ENCODE measurements around the gene SCAMP5.
A peak's percentile ranks its signal among the peaks of the same experiment; 100 is the strongest.

Gene SCAMP5

DNA sequence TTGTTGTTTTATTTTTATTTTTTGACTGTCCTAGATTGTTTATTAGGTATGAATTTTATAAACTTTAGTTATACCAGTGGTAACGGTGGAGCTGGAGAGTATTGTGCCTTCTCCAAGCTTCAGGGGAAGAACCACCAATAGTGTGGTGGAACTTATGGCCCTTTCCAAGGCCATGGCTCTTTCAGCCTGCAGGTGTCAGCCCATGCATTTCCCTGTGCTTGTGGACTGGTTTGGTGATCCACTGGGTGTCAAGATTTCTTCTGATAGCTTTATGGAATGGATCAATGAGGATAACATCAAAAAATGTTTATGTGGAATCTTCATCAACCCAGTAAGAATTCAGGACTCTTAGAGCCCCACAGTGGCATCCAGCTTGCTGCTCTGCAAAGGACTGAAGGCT lies 19.2 kb upstream of the SCAMP5 start:
- H2BK5ac ChIP-seq (ENCODE audit: low read depth, low read length, poor library complexity, severe bottlenecking): no peak overlapping the region
- 64% methylated on average over 1 of the region's 1 CpG for WGBS

DNA sequence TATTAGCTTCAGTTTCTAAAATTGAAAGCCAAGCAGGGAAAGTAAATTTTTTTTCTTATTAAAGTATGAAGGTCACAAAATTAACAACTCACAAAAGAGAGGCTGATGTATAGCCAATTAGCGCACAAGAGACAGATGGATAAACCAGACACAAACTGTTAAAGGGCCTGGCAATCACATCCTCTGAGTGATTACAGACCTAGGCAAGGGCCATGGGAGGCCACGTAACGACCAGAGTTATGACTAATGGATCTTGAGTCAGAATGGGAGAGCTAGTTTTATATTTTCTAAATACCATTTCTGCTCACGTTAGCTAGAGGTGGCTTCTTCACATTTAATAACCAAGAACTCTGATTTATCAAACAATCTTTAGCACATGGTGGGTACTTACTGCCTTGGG lies 17.8 kb upstream of the SCAMP5 start:
- Histone ChIP-seq H3K27me3 (ENCODE audit: control insufficient read depth in 1 of 2, insufficient read depth in 1 of 2, low read length in 2 of 2) (peaks cover 0 to 6% of the 10 kb centered on the region in 2 experiments), H3K14ac (ENCODE audit: low read length in 2 of 2) (no peak overlapping the region), H2BK15ac (ENCODE audit: low read depth, poor library complexity, severe bottlenecking) (no peak overlapping the region), H2AFZ (ENCODE audit: low read depth, low read length) (no peak overlapping the region), H2AK5ac (ENCODE audit: low read length, severe bottlenecking) (no peak overlapping the region), H3K18ac (ENCODE audit: low read depth in 1 of 2, low read length in 2 of 2) (no peak overlapping the region), H3K36me3 (ENCODE audit: control insufficient read depth in 1 of 2, insufficient read depth in 2 of 2, low read depth in 1 of 2, low read length in 2 of 2) (no peaks in the 10 kb centered on the region), H3K4ac (ENCODE audit: low read depth in 1 of 2, low read length in 2 of 2) (no peak overlapping the region), H2BK12ac (ENCODE audit: low read length in 2 of 2) (no peak overlapping the region), H3K23ac (ENCODE audit: low read length in 2 of 2) (no peak overlapping the region), H4K91ac (ENCODE audit: low read length) (no peak overlapping the region), H3K9me3 (ENCODE audit: control insufficient read depth, low read length) (no peaks in the 10 kb centered on the region), H2BK120ac (ENCODE audit: low read depth, low read length) (no peak overlapping the region), H3K9ac (ENCODE audit: low read length) (peak overlapping the region; percentile 14), H3K4me1 (ENCODE audit: control insufficient read depth, insufficient read depth, low read depth, low read length) (peaks cover 3% of the 10 kb centered on the region), H3K4me2 (ENCODE audit: low read length, poor library complexity, severe bottlenecking) (no peak overlapping the region), H3K27ac (ENCODE audit: low read length, poor library complexity, severe bottlenecking) (no peak overlapping the region), H3K79me1 (replicated peaks; ENCODE audit: low read length, poor library complexity, severe bottlenecking) (no peaks in the 10 kb centered on the region), H2BK5ac (ENCODE audit: low read depth, low read length, poor library complexity, severe bottlenecking) (no peak overlapping the region), H3K4me3 (ENCODE audit: insufficient read depth in 1 of 2, low read depth in 1 of 2, low read length in 2 of 2) (no peak overlapping the region), H4K8ac (ENCODE audit: low read length) (no peak overlapping the region)
- DNase-seq: no peak
- WGBS: 54% methylated on average over 2 of the region's 4 CpGs

More for the DNA sequence above, 19.2 kb upstream of the SCAMP5 start:
- no peaks in the 10 kb centered on the region for H3K9me3 ChIP-seq (ENCODE audit: control insufficient read depth, low read length)
- no peak overlapping the region for H4K8ac ChIP-seq (ENCODE audit: low read length)
- H3K14ac ChIP-seq (ENCODE audit: low read length in 2 of 2): no peak overlapping the region
- peaks cover 0 to 6% of the 10 kb centered on the region in 2 experiments for H3K27me3 ChIP-seq (ENCODE audit: control insufficient read depth in 1 of 2, insufficient read depth in 1 of 2, low read length in 2 of 2)
- no peak overlapping the region for H3K4ac ChIP-seq (ENCODE audit: low read depth in 1 of 2, low read length in 2 of 2)
- no peak overlapping the region for H2AK5ac ChIP-seq (ENCODE audit: low read length, severe bottlenecking)
- H3K36me3 ChIP-seq (ENCODE audit: control insufficient read depth in 1 of 2, insufficient read depth in 2 of 2, low read depth in 1 of 2, low read length in 2 of 2): no peaks in the 10 kb centered on the region
- no peak overlapping the region for H3K27ac ChIP-seq (ENCODE audit: low read length, poor library complexity, severe bottlenecking)
- H3K4me3 ChIP-seq (ENCODE audit: insufficient read depth in 1 of 2, low read depth in 1 of 2, low read length in 2 of 2): no peak overlapping the region
- no peak overlapping the region for H2AFZ ChIP-seq (ENCODE audit: low read depth, low read length)
- H3K79me1 ChIP-seq (replicated peaks; ENCODE audit: low read length, poor library complexity, severe bottlenecking): no peaks in the 10 kb centered on the region
- no peak for DNase-seq
- H3K23ac ChIP-seq (ENCODE audit: low read length in 2 of 2): no peak overlapping the region
- H3K9ac ChIP-seq (ENCODE audit: low read length): no peak overlapping the region
- no peak overlapping the region for H3K4me2 ChIP-seq (ENCODE audit: low read length, poor library complexity, severe bottlenecking)
- H2BK120ac ChIP-seq (ENCODE audit: low read depth, low read length): no peak overlapping the region
- H2BK15ac ChIP-seq (ENCODE audit: low read depth, poor library complexity, severe bottlenecking): no peak overlapping the region
- peaks cover 3% of the 10 kb centered on the region for H3K4me1 ChIP-seq (ENCODE audit: control insufficient read depth, insufficient read depth, low read depth, low read length)
- H4K91ac ChIP-seq (ENCODE audit: low read length): no peak overlapping the region
- H3K18ac ChIP-seq (ENCODE audit: low read depth in 1 of 2, low read length in 2 of 2): peak overlapping the region in 1 of 2 experiments; percentile 33
- H2BK12ac ChIP-seq (ENCODE audit: low read length in 2 of 2): no peak overlapping the region

DNA sequence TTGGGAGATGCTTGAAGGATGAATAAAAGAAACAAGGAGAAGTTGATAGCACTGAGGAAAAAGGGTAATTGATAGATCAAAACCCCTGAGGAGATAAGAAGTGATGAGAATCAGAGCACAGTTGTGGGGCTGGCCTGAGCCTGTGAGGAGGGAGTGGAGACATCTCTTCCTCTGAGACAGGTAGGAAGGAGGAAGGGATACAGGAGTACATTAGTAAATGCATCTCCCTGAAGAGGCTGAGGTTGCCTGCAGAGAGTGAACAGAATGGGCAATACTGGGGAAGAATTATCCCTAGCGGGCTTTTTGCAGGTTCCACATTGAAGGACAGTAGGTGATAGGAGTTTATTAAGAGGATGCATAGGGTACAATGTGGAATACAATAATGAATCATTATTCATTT lies 17.3 kb upstream of the SCAMP5 start:
- WGBS: 89% methylated on average over 1 of the region's 1 CpG

DNA sequence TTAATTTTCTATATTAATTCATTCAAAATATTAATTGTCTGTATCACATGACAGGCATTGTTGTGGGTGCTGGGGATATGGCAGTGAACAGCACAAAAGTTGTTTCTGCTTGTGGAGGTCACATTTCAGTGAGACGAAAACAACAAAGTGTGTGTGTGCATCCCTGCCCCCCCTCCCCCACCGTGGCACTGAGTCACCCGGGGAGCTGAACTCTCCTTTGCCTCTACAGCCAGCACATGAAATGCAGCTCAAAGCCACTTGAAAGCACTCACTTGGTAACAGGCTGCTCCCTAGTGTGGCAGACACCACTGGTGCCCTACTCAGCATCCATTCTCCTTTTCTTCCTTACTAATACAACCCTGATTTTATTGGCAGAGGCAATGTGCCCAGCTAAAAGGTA lies 16.9 kb upstream of the SCAMP5 start:
- Histone ChIP-seq H3K14ac (ENCODE audit: low read length in 2 of 2) (no peak overlapping the region), H4K91ac (ENCODE audit: low read length) (no peak overlapping the region), H3K27ac (ENCODE audit: low read length, poor library complexity, severe bottlenecking) (no peak overlapping the region), H3K36me3 (ENCODE audit: control insufficient read depth in 1 of 2, insufficient read depth in 2 of 2, low read depth in 1 of 2, low read length in 2 of 2) (no peaks in the 10 kb centered on the region), H2AK5ac (ENCODE audit: low read length, severe bottlenecking) (no peak overlapping the region), H3K4me2 (ENCODE audit: low read length, poor library complexity, severe bottlenecking) (no peak overlapping the region), H3K27me3 (ENCODE audit: control insufficient read depth in 1 of 2, insufficient read depth in 1 of 2, low read length in 2 of 2) (peaks cover 0 to 6% of the 10 kb centered on the region in 2 experiments), H2BK5ac (ENCODE audit: low read depth, low read length, poor library complexity, severe bottlenecking) (no peak overlapping the region), H3K18ac (ENCODE audit: low read depth in 1 of 2, low read length in 2 of 2) (no peak overlapping the region), H2BK120ac (ENCODE audit: low read depth, low read length) (no peak overlapping the region), H3K4me3 (ENCODE audit: insufficient read depth in 1 of 2, low read depth in 1 of 2, low read length in 2 of 2) (no peak overlapping the region), H3K4me1 (ENCODE audit: control insufficient read depth, insufficient read depth, low read depth, low read length) (peaks cover 3% of the 10 kb centered on the region), H2BK15ac (ENCODE audit: low read depth, poor library complexity, severe bottlenecking) (no peak overlapping the region), H3K9ac (ENCODE audit: low read length) (no peak overlapping the region), H4K8ac (ENCODE audit: low read length) (no peak overlapping the region), H3K9me3 (ENCODE audit: control insufficient read depth, low read length) (no peaks in the 10 kb centered on the region), H3K23ac (ENCODE audit: low read length in 2 of 2) (no peak overlapping the region), H3K79me1 (replicated peaks; ENCODE audit: low read length, poor library complexity, severe bottlenecking) (no peaks in the 10 kb centered on the region), H2BK12ac (ENCODE audit: low read length in 2 of 2) (no peak overlapping the region), H3K4ac (ENCODE audit: low read depth in 1 of 2, low read length in 2 of 2) (no peak overlapping the region), H2AFZ (ENCODE audit: low read depth, low read length) (no peak overlapping the region)
- DNase-seq: peak; percentile 32
- 23% methylated on average over 3 of the region's 3 CpGs for WGBS

More for the DNA sequence above, 17.3 kb upstream of the SCAMP5 start:
- Histone ChIP-seq H3K27ac (ENCODE audit: low read length, poor library complexity, severe bottlenecking) (no peak overlapping the region), H2BK5ac (ENCODE audit: low read depth, low read length, poor library complexity, severe bottlenecking) (no peak overlapping the region), H3K79me1 (replicated peaks; ENCODE audit: low read length, poor library complexity, severe bottlenecking) (no peaks in the 10 kb centered on the region), H3K4me3 (ENCODE audit: insufficient read depth in 1 of 2, low read depth in 1 of 2, low read length in 2 of 2) (no peak overlapping the region), H4K91ac (ENCODE audit: low read length) (no peak overlapping the region), H3K4me2 (ENCODE audit: low read length, poor library complexity, severe bottlenecking) (no peak overlapping the region), H3K36me3 (ENCODE audit: control insufficient read depth in 1 of 2, insufficient read depth in 2 of 2, low read depth in 1 of 2, low read length in 2 of 2) (no peaks in the 10 kb centered on the region), H2BK120ac (ENCODE audit: low read depth, low read length) (no peak overlapping the region), H3K4ac (ENCODE audit: low read depth in 1 of 2, low read length in 2 of 2) (no peak overlapping the region), H4K8ac (ENCODE audit: low read length) (no peak overlapping the region), H3K9ac (ENCODE audit: low read length) (peak overlapping the region; percentile 14), H2BK15ac (ENCODE audit: low read depth, poor library complexity, severe bottlenecking) (no peak overlapping the region), H3K23ac (ENCODE audit: low read length in 2 of 2) (no peak overlapping the region), H3K9me3 (ENCODE audit: control insufficient read depth, low read length) (no peaks in the 10 kb centered on the region), H2AK5ac (ENCODE audit: low read length, severe bottlenecking) (no peak overlapping the region), H3K14ac (ENCODE audit: low read length in 2 of 2) (no peak overlapping the region), H3K18ac (ENCODE audit: low read depth in 1 of 2, low read length in 2 of 2) (peak overlapping the region in 1 of 2 experiments; percentile 21), H2AFZ (ENCODE audit: low read depth, low read length) (no peak overlapping the region), H3K4me1 (ENCODE audit: control insufficient read depth, insufficient read depth, low read depth, low read length) (peaks cover 3% of the 10 kb centered on the region), H2BK12ac (ENCODE audit: low read length in 2 of 2) (no peak overlapping the region), H3K27me3 (ENCODE audit: control insufficient read depth in 1 of 2, insufficient read depth in 1 of 2, low read length in 2 of 2) (peaks cover 0 to 6% of the 10 kb centered on the region in 2 experiments)
- no peak for DNase-seq

Data from mesenchymal stem cell (in vitro differentiated cells and primary cell).